HG02571 (cell line): ENCODE results near the gene TRRAP.
"Not testable (repeated sequence)": the region's sequence is repeated elsewhere in the genome, so short reads cannot be mapped to it uniquely, and the experiment has no call there.

Experiments used
- ATAC-seq: cut with Tn5 transposase; IDR thresholded peaks from one replicate; pipeline ENCODE4 v1.9.1; 2021; ENCODE audit warnings: mild to moderate bottlenecking, moderate library complexity; ENCODE audit not compliant: unreplicated experiment

Gene TRRAP

GRCh38 chr7:99027841-99028240, 149.5 kb downstream of the TRRAP start:
- ATAC-seq: no peak

DNA sequence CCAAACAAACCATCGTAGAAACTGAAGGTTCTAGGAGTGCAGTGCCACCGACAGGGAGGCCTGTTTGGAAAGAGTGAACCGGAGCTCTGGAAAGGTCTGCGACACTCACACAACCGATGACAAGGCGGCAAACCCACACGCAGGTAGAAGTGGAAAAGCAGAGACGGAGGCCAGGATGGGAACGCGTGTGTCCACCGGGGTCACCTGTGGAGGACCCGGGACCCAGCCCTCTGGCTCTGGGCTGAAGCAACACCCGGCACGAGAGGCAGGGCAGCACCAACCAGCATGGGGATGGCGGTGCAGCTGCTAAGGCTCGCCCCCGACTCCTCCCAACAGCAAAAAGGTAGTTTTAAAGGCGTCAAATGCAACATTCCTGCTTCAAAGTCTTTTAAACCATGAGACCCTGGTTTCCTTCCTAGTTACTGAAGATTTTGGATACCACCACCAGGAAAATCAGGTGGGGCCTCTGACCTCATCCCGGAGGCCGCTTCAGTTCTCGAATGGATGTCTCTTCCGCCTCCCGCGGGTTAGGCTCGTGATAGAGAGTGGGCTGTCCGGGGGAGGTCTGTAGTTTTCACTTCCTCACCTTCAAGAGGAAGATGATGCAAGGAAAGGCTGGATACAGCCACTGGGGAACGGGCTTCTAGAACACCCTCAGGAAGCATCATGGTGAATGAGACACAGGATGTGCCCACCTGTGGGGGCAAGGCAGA, 150.1 kb downstream of the TRRAP start:
- ATAC-seq: no peak

- ATAC-seq: no peak
These were observed 151.4 kb downstream of the TRRAP start for GRCh38 chr7:99029466-99030435.

DNA sequence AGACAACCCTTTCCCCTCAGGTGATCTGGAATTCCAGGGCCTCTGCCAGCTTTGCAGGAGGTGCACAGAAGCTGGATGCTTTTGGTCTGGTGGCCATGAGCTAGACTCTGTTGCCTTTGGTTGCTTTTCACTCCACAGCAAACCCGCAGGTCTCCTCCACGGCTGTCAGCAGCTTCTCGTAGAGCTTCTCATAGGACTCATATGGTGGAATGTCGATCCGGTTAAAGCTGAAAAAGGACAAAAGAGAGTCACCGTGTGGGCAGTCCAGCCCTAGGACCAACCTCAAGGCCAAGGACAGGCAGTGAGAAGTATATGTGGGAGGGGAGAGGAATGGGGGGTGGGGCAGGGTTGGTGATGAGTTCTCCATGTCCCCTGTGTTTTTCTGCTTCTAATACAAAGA, 152.1 kb downstream of the TRRAP start:
- no peak for ATAC-seq

GRCh38 chr7:99030951-99031350, 152.6 kb downstream of the TRRAP start:
- no peak for ATAC-seq

DNA sequence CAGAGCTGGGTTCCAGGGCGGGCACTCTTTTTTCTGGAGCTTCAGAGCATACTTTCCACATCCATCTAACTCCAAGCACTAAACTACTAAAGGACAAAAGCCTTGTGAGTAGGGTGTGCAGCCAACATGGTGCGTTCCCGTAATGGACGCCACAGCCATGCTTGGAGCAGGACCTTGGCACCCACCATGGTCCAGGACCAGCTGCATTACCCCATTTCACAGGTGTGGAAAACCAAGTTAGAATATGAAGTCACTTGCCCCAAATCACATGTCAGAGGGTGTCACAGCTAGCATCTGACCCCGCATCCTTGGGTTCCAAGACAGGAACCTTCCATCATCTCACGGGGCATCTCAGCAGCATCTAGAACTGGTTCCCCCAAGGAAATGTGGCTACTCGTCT, 153.2 kb downstream of the TRRAP start:
- no peak for ATAC-seq

DNA sequence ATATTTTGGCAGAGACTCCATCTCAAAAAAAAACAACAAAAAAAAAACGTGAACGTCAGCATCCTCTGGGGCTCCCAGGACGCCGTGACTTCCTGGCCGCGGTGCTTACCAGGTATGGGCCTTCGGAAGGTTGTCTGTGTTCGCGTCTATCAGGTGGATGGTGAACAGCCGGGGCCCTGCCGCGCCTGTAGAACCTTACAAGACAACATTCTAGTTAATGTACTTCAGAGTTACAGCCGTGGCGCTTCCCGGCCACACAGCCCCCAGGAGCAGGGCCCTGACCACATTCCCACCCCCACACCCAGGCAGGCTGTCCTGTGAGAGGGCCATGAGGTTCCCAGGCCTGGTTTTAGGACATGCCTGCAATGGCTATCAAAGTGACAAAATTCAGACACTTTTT, 154.6 kb downstream of the TRRAP start:
- no peak for ATAC-seq

DNA sequence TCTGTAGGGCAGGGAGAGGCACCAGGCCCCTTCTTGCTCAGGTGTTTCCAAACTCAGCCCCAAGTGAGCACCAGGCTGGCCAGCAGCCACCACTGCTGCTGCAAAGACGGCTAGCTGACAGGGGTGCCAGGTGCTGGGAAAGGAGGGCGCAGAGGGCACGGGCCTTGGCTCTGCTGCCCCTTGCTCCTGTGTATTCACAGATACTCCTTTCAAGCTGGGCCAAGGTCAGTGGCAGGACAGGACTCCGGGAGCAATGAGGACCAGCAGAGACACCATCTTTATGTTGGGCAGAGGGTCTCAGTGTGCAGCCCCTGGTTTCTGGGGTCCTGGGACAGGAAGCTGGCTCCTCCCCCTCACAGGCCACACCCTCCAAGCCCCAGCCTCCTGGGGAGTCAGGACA, 155.4 kb downstream of the TRRAP start:
- ATAC-seq: no peak

GRCh38 chr7:99034932-99035722, 156.8 kb downstream of the TRRAP start:
- ATAC-seq: no peak

DNA sequence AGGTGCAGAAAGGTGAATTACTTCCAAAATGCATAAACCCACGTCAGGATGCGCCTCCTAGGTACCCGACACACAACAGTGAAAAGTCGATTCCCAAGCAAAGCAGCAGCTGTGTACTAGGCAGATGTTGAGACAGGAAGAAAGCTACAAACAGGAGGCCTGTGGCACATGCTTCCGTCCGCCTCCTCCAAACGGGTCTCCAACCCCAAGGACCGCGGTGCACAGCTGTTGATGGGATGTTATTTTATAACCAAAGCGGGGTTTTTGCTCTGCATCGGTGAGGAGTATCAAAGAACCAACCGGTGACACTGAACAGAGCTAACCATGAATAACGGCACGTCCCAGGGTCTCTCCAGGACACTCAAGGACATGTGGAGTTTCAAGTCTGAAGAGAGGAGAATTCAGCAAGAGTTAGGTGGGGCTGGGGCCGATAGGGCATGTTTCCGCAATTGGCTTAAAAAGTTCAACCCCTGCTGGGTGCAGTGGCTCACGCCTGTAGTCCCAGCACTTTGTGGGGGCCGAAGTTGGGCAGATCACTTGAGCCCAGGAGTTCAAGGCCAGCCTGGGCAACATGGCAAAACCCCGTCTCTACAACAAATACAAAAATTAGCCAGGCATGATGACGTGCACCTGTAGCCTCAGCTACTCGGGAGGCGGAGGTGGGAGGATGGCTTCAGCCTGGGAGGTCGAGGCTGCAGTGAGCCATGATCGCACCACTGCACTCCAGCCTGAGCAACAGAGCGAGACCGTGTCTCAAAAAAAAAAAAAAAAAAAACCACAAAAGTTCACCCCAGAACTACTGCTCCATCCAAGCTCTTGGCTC, 157.6 kb downstream of the TRRAP start:
- ATAC-seq: no peak

DNA sequence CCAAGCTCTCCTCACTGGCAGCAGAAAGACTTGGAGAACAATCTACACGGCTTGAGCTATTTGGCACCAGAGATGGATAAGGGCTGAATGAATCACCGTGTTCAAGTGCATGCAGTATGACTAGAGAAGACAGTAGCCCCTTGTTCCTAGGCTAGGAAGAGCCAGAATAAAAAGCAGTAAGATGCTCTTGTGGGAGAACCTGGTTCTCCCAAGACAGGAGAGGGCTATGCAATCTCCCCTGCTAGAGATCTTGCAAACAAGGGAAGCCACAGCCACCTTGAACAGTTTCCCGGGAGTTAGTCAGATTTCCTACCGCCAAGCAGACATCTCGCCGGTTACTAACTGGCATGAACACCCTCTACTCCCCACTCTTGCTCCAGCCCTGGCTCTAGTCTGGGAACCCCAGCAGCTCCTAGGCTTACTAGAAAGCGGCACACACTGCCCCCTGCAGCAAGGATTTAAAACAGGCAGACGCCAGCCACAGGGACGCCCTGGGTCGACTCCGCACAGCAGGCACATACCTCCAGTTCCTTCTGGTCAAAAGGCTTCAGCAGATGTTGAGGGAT, 158.3 kb downstream of the TRRAP start:
- ATAC-seq: no peak

DNA sequence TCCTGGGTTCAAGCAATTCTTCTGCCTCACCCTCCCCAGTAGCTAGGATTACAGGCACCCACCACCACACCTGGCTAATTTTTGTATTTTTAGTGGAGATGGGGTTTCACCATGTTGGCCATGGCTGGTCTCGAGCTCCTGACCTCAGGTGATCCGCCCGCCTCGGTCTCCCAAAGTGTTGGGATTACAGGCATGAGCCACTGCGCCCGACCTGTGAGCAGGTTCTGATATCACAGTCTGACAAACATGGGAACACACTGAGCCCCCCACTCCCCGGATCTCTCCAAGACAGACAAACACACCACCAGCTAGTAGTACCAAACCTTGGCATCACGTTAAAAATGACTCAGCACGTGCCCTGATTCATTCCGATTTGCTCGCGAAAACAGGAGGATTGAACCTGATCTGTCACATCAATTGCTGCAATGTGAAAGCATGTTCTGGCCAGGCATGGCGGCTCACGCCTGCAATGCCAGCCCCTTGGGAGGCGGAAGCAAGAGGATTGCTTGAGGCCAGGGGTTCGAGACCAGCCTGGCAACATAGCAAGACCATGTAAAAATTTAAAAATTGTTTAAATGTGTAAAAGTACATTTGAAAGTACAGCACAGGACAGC, 159.1 kb downstream of the TRRAP start:
- ATAC-seq: no peak

DNA sequence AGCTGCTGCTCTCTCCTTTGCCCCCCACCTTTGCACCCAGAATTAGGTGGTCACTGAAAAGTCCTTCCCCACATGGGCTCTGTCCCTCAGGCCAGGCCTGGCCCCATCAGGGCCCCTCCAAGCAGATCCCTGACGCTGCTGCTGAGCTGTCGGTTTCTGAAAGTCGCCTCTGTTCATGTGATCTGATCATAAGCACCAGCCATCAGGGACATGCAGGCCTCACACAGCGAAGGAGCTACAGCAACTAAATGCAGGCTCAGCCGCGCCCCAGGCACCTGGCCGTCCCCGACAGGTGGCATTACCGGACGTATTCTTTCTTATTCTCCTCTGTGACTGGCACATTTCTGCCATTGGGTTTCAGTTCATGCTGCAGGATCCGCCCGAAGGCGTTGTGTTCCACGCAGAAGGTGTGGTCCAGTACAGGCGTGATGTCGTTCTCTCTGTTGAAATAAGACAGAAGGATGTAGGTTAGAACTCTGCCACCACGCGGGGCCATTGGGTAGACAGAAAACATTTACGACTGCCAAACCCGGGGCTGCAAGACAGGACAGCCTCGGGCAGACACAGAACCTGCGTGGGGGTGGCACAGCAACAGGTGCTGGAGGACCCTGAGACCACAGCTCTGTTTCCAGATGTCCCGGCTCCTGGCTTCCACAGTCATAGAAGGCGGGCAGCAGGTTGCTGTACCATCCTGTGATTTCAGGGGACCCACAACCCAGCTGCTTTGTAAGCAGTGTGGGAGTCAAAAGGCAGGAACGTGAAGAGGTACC, 159.9 kb downstream of the TRRAP start:
- no peak for ATAC-seq

DNA sequence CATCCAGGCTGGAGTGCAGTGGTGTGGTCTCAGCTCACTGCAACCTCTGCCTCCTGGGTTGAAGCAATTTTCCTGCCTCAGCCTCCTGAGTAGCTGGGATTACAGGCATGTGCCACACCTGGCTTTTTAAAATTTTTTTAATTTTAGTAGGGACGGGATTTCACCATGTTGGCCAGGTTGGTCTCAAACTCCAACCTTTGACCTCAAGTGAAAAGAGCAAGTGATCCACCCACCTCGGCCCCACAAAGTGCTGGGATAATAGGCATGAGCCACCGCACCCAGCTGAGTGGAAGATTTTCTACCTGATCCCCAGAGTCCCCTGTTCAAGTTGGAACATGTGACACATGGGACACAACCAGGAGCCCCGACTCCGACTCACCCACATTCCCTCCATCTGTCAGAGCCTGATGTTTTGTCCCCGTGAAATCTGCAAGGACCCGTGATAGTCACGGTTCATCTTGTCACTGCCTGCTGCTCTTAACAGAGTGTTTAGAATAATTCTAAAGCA, 161.1 kb downstream of the TRRAP start:
- ATAC-seq: no peak

GRCh38 chr7:99040104-99040958, 162.0 kb downstream of the TRRAP start:
- ATAC-seq: no peak

DNA sequence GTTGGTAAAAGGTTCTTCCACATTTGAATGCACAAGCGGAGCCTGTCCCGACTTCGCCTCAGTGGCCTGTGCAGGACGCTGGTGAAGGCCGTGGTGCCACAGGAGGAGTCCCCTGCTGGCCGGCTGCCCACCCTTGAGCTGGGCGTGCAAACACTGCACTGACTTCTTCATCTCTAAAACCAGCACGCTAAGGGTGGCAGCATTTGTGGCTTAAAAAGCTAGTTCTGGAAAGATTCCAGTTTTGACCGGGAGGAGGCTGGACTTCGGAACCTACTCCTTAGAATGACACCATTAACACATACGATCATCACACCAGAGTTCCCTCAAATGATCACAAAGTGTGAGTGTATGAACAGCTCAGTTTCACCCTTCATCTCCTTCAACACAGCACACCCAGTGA, 163.2 kb downstream of the TRRAP start:
- no peak for ATAC-seq

- ATAC-seq: no peak
These were observed 164.6 kb downstream of the TRRAP start for GRCh38 chr7:99042957-99043356.

GRCh38 chr7:99044858-99045257, 166.5 kb downstream of the TRRAP start:
- not testable (repeated sequence) for ATAC-seq
